C4-2B (cell line): ENCODE results near the gene ZFAND4.

Experiments used
- H3K27ac ChIP-seq: fragments of 450-650 bp; 2 replicates; pipeline ENCODE4 v1.5.1; 2017
- ZFX ChIP-seq: fragments of 450-650 bp; IDR thresholded peaks from 2 replicates; pipeline ENCODE4 v1.6.1; 2017
- TF ChIP-seq, protein P1 (sequence below): fragments of 450-650 bp; conservative IDR thresholded peaks from 2 replicates; pipeline ENCODE4 v1.5.1; 2017; ENCODE audit warnings: mild to moderate bottlenecking

Gene ZFAND4

DNA sequence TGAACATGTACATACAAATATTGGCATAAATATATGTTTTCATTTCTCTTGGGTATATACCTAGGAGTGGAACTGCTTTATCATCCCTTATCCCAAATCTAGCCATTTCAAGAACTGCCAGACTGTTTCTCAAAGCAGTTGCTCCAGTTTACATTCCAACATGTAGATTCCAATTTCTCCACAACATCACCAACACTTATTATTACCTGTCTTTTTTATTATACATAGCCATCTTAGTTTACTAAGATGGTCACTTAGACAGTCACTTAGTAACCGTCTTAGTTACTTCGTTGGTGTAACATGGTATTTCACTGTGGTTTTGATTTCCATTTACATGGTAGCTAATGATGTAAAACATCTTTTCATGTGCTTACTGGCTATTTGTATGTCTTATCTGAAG, 82.7 kb downstream of the ZFAND4 start:
- no peak for TF ChIP-seq ZFX
- TF ChIP-seq, protein P1, sequence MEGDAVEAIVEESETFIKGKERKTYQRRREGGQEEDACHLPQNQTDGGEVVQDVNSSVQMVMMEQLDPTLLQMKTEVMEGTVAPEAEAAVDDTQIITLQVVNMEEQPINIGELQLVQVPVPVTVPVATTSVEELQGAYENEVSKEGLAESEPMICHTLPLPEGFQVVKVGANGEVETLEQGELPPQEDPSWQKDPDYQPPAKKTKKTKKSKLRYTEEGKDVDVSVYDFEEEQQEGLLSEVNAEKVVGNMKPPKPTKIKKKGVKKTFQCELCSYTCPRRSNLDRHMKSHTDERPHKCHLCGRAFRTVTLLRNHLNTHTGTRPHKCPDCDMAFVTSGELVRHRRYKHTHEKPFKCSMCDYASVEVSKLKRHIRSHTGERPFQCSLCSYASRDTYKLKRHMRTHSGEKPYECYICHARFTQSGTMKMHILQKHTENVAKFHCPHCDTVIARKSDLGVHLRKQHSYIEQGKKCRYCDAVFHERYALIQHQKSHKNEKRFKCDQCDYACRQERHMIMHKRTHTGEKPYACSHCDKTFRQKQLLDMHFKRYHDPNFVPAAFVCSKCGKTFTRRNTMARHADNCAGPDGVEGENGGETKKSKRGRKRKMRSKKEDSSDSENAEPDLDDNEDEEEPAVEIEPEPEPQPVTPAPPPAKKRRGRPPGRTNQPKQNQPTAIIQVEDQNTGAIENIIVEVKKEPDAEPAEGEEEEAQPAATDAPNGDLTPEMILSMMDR, result no peak
- H3K27ac ChIP-seq, result no peak overlapping the region

DNA sequence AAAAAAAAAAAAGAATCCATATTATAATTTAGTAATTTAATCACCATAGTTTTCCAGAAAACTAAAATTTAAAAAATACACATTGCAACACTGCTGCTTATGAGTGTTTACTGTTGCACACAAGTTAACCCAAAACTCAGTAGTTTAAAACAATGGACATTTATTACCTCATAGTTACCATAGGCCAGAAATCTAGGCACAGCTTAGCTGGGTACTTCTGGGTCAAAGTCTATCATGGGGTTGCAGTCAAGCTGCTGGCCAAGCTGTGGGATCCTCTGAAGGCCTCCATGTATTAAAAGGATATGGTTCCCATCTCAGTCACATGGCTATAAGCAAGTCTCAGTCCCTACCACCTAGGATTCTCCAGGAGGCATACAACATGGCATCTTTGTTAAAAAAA, 83.6 kb downstream of the ZFAND4 start:
- no peak for TF ChIP-seq ZFX
- TF ChIP-seq, protein P1, result no peak
- no peak overlapping the region for H3K27ac ChIP-seq

DNA sequence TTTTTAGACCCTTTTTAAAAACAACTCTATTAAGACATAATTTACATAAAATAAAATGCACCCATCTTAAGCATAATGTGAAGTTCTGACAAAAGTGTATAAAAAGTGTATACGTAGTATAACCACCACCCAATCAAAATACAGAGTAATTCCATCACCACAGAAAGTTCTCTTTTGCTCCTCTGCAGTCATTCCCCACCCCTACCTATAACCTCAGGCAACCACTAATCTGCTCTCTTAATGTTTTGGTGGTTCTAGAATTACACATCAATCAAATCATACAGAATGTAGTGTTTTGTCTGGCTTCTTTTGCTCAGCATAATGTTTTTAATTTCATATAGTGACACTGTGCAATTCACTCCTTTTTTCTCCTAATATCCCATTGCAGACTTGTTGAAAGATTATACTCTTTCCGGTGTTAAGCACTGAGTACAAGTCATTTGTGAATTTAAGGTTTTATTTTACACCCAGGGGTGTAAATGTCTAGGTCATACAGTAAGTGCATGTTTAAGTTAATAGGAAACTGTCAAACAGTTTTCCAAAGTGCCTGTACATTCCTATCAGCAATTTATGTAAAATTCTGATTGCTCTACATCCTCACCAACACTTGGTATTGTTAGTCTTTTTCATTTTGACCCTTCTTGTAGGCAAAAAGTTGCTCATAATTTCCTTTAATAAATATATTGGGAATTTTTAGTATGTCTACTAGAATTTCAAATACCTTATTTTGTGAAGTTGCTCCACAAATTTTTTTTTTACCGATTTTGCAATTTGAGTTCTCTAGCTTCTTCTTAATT, 86.3 kb downstream of the ZFAND4 start:
- no peak overlapping the region for H3K27ac ChIP-seq
- no peak for TF ChIP-seq ZFX

DNA sequence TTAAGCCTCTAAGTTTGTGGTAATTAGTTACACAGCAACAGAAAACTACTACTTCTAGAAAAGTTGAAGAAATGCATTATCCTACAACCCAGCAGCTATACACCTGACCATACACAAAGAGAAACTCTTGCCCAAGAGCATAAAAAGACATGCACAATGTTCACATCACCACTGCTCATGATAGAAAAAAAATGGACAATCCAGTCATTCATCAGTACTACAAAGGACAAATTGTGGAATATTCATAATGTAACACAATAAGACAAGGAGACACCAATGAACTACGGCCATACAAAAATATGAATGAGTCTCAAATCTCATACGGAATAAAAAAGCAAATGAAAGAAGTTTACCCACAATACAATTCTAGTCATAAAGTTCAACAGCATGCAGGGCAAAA, 87.4 kb downstream of the ZFAND4 start:
- no peak overlapping the region for H3K27ac ChIP-seq
- TF ChIP-seq, protein P1, result no peak
- no peak for TF ChIP-seq ZFX

DNA sequence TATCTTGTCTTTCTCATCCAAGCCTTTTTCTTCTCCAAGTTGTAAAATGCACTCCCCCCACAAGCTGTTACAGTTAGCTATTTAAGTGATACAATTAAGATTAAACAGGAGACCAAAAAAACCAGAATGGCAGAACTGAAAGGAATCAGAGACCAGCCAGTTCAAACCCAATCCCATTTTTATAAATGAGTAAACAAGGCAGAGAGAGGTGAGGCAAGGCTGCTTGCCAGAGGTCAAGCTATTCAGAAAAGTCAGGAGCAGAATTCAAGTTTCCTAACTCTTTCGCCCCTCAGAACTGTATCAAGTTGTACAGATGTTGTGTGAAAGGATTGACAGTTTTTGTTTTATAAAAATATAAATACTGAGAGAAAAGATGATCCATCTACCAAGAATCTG, 90.2 kb downstream of the ZFAND4 start:
- H3K27ac ChIP-seq, result no peak overlapping the region
- no peak for TF ChIP-seq ZFX
- TF ChIP-seq, protein P1, result no peak

DNA sequence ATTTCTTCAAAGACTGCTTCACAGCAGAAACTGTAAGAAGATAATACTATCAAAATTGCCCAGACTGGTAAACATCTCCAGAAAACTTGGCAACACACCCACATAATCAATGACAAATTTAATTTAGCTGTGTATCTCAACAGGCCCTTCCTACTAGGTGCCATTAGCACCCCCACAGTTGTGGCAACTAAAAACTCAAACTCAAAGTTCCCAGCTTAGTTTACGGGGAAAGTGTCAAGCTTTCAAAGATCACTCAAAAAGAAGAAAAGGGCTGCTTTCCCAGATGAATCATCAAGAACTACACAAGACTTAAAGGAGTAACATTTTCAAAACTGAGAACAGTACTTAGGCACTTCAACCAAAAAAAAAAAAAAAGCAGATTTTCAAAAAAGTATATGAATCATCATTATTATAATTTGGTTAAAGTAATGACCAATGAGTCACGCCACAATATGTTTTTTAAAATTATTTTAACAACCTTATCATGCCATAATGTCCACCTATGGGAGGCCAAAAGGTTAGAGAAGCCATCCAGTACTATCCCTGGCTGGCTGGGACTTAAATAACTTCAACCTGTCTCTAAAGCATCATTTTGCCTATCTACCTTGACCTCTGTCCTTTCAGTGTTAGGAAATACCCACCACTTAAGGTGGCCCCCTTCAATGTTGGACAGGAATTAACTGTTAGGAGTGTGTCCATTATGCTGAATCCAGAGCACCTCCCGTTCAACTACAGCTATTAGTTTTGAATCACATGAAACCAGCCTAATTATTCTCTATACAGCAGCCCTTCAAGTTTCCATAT, 90.8 kb downstream of the ZFAND4 start:
- no peak overlapping the region for H3K27ac ChIP-seq

DNA sequence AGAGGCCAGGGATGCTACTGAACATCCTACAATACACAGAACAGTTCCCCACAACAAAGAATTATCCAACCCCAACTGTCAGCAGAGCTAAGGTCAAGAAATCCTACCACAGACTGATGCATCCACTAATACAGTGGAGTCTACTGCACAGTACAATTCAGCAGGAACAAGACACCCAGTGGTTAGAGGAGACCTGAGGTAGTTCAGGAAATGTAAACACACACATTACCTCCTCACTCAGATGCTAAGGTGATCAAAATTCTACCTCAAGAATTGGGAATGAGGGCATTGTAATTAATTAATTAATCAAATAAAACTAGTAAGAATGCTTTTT, 91.4 kb downstream of the ZFAND4 start:
- H3K27ac ChIP-seq, result no peak overlapping the region
- TF ChIP-seq, protein P1, result no peak
- TF ChIP-seq ZFX, result no peak

More for the DNA sequence above, 90.8 kb downstream of the ZFAND4 start:
- TF ChIP-seq ZFX, result no peak
- TF ChIP-seq, protein P1, result no peak
